OCI-LY7 (cell line): ENCODE results near the gene NUDT7. TPM values are rescaled to one million over a fixed set of nuclear protein-coding genes. Genes with fewer than 3 reads are reported as not detected.
A peak's percentile ranks its signal among the peaks of the same experiment; 100 is the strongest.

Experiments
- BruUV-seq: library from RNA; stranded (reverse); fragments of 400-500 nt; replicated peaks from 2 replicates; lab custom pipeline; 2021; lab: Mats Ljungman, UMichigan
- CTCF ChIA-PET: fragments of 300-600 bp; sonication (Branson Sonifier 250); formaldehyde crosslinking; loops from one replicate; lab custom pipeline; 2022; ENCODE audit warnings: antibody characterized with exemption; ENCODE audit not compliant: unreplicated experiment; lab: Charles Lee
- POLR2A ChIA-PET: fragments of 300-600 bp; sonication (Branson Sonifier 250); formaldehyde crosslinking; loops from one replicate; lab custom pipeline; 2022; ENCODE audit warnings: antibody characterized with exemption; lab: Charles Lee
- DNase-seq: peaks from one replicate; pipeline ENCODE4 v3.0.0-alpha.2; 2015; ENCODE audit warnings: low spot score
- H2AFZ ChIP-seq: fragments of 200-600 bp; sonication (generic), shearing (Covaris generic); 2 replicates; pipeline ENCODE4 v1.6.1; 2014; ENCODE audit warnings: mild to moderate bottlenecking, antibody characterized with exemption, low read length, moderate library complexity
- H3K27ac ChIP-seq: fragments of 200-600 bp; sonication (generic); 2 replicates; pipeline ENCODE4 v1.5.1; 2014; ENCODE audit warnings: mixed run types, low read depth, mild to moderate bottlenecking, moderate library complexity, low read length, inconsistent platforms; ENCODE audit not compliant: poor library complexity, severe bottlenecking
- H3K36me3 ChIP-seq: fragments of 200-600 bp; sonication (generic); 2 replicates; pipeline ENCODE4 v1.6.1; 2014; ENCODE audit warnings: mild to moderate bottlenecking, antibody characterized with exemption, low read length, moderate library complexity, mixed read lengths; ENCODE audit not compliant: insufficient read depth
- H3K4me1 ChIP-seq: fragments of 200-600 bp; sonication (generic); 2 replicates; pipeline ENCODE4 v1.5.1; 2014; ENCODE audit warnings: mild to moderate bottlenecking, low read length; ENCODE audit not compliant: insufficient read depth, poor library complexity, severe bottlenecking
- H3K4me2 ChIP-seq: fragments of 200-600 bp; sonication (generic); 2 replicates; pipeline ENCODE4 v1.6.1; 2014; ENCODE audit warnings: mild to moderate bottlenecking, low read length
- H3K4me3 ChIP-seq: fragments of 200-600 bp; sonication (generic); 2 replicates; pipeline ENCODE4 v1.5.1; 2014; ENCODE audit warnings: mild to moderate bottlenecking, low read depth, low read length; ENCODE audit not compliant: poor library complexity, severe bottlenecking
- H3K79me2 ChIP-seq: fragments of 200-600 bp; sonication (generic); 2 replicates; pipeline ENCODE4 v1.6.1; 2016; ENCODE audit warnings: low read depth, mild to moderate bottlenecking, low read length, moderate library complexity, mixed read lengths; ENCODE audit not compliant: insufficient read depth
- H3K9me2 ChIP-seq: fragments of 200-600 bp; sonication (generic); 2 replicates; pipeline ENCODE4 v1.6.1; 2016; ENCODE audit warnings: mild to moderate bottlenecking, low read length, mixed read lengths; ENCODE audit not compliant: insufficient read depth
- H3K9me3 ChIP-seq: fragments of 200-600 bp; sonication (generic); 2 replicates; pipeline ENCODE4 v1.6.1; 2014; ENCODE audit warnings: mild to moderate bottlenecking, mixed run types, low read length, mixed read lengths
- H4K20me1 ChIP-seq: fragments of 200-600 bp; sonication (generic); 2 replicates; pipeline ENCODE4 v1.6.1; 2014; ENCODE audit warnings: mild to moderate bottlenecking, antibody characterized with exemption, low read length, moderate library complexity, mixed read lengths; ENCODE audit not compliant: insufficient read depth
- EZH2phosphoT487 ChIP-seq: fragments of 200-600 bp; sonication (generic); IDR thresholded peaks from 2 replicates; pipeline ENCODE4 v1.6.1; 2018; ENCODE audit warnings: low read depth, borderline replicate concordance, mild to moderate bottlenecking, mixed run types, antibody characterized with exemption, low read length, moderate library complexity, mixed read lengths
- intact Hi-C: fragments of 100-400 bp; cut with micrococcal nuclease; formaldehyde crosslinking; loops from one replicate; pipeline ENCODE4 v1.10.0; 2022; ENCODE audit not compliant: unreplicated experiment
- total RNA-seq, 2 experiments: library from RNA; depleted of rRNA in 1 of 2; stranded (reverse); fragments of >200 nt in 1 of 2; shearing (Covaris generic) in 1 of 2; gene quantifications; 2 replicates each; pipeline ENCODE4 v1.2.3, GENCODE V29; 2014 to 2022
- TF ChIP-seq, protein P1 (sequence below): fragments of 200-600 bp; sonication (generic); conservative IDR thresholded peaks from 2 replicates; pipeline ENCODE4 v1.5.1; 2014; ENCODE audit warnings: mild to moderate bottlenecking, antibody characterized with exemption, low read length, moderate library complexity, mixed read lengths

Gene NUDT7
- total RNA-seq, 2 experiments from 2014 or later: 4.4 to 22.1 TPM

DNA sequence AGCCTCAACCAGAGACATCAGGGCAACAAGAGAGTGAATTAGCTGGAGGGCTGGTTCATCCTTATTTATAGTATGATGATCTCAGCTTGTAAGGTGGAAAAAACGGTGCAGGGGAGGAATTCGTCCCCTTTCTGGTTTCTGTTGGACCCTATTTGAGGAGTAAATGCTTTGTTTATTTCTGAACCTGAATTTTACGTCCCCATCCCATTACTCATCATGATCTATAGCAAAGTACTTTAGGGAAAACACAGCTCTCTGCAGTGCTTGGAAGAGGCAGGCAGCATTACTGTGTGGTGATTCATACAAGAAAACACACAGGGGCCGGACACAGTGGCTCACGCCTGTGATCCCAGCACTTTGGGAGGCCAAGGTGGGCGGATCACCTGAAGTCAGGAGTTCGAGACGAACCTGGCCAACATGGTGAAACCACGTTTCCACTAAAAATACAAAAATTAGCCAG lies 58.1 kb downstream of the NUDT7 start:
- Histone ChIP-seq H3K4me1 (no peaks in the 10 kb centered on the region), H3K4me2 (no peak overlapping the region), H3K79me2 (no peaks in the 10 kb centered on the region), H4K20me1 (no peaks in the 10 kb centered on the region), H3K4me3 (no peak overlapping the region), H3K36me3 (no peaks in the 10 kb centered on the region), H2AFZ (no peak overlapping the region), H3K9me3 (no peaks in the 10 kb centered on the region), H3K9me2 (no peaks in the 10 kb centered on the region), H3K27ac (no peak overlapping the region)
- TF ChIP-seq, protein P1, sequence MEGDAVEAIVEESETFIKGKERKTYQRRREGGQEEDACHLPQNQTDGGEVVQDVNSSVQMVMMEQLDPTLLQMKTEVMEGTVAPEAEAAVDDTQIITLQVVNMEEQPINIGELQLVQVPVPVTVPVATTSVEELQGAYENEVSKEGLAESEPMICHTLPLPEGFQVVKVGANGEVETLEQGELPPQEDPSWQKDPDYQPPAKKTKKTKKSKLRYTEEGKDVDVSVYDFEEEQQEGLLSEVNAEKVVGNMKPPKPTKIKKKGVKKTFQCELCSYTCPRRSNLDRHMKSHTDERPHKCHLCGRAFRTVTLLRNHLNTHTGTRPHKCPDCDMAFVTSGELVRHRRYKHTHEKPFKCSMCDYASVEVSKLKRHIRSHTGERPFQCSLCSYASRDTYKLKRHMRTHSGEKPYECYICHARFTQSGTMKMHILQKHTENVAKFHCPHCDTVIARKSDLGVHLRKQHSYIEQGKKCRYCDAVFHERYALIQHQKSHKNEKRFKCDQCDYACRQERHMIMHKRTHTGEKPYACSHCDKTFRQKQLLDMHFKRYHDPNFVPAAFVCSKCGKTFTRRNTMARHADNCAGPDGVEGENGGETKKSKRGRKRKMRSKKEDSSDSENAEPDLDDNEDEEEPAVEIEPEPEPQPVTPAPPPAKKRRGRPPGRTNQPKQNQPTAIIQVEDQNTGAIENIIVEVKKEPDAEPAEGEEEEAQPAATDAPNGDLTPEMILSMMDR: no peak
- TF ChIP-seq EZH2phosphoT487: no peak
- BruUV-seq: no TSS peak
- POLR2A ChIA-PET: no interaction called here
- intact Hi-C loops: no loop called here
- no peak for DNase-seq
- CTCF ChIA-PET: no interaction called here

DNA sequence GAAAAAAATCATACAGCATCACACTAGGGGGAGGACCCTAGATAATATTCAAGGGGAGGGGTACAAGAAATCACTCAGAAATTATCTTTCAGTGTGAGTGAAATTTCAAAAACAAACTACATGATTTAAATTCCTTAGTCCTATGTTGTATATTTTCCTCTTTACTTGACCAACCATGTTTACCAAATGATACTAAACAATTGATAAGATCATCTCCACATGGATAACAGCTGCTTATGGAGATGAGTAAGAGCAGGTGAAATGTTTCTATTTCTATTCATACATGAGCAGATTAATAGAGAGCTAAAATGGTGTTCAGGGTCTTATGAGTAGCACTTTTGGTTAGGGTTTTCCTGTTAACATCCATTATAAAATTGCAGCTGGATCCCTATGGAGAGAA lies 58.8 kb downstream of the NUDT7 start:
- Histone ChIP-seq H2AFZ (no peak overlapping the region), H3K79me2 (no peaks in the 10 kb centered on the region), H3K36me3 (no peaks in the 10 kb centered on the region), H4K20me1 (no peaks in the 10 kb centered on the region), H3K4me2 (no peak overlapping the region), H3K4me1 (no peaks in the 10 kb centered on the region), H3K27ac (no peak overlapping the region), H3K9me3 (no peaks in the 10 kb centered on the region), H3K4me3 (no peak overlapping the region), H3K9me2 (no peaks in the 10 kb centered on the region)
- TF ChIP-seq, protein P1: no peak
- TF ChIP-seq EZH2phosphoT487: no peak
- BruUV-seq: no TSS peak
- DNase-seq: no peak
- intact Hi-C loops: no loop called here
- ChIA-PET POLR2A (no interaction called here), CTCF (no interaction called here)

DNA sequence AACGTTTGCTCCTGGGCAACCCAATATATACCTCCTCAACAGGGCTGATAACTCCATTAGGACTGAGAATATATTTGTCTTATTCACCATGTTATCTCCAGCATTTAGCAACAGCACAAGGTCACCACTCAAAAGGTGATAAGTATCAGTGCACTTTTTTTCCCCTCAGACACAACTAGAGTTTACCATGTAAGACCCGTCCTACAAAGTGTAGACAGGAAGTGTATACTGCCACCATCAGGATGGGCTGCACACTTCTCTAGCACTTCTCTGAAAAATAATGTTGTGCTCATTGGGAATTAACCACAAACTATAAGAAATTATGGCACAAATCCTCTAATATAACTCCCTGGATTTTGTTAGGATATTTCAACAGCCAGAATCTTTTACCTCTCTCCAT lies 60.4 kb downstream of the NUDT7 start:
- Histone ChIP-seq H3K9me3 (no peaks in the 10 kb centered on the region), H4K20me1 (no peaks in the 10 kb centered on the region), H2AFZ (no peak overlapping the region), H3K36me3 (no peaks in the 10 kb centered on the region), H3K9me2 (no peaks in the 10 kb centered on the region), H3K4me2 (no peak overlapping the region), H3K4me1 (no peaks in the 10 kb centered on the region), H3K79me2 (no peaks in the 10 kb centered on the region), H3K4me3 (no peak overlapping the region), H3K27ac (no peak overlapping the region)
- BruUV-seq: no TSS peak
- intact Hi-C loops: loop anchor here (2.0 kb wide), 1 partner anchor 108 kb away; no protein-coding TSS in a partner anchor
- TF ChIP-seq, protein P1: peak; percentile 67
- no peak for TF ChIP-seq EZH2phosphoT487
- peak; percentile 3 for DNase-seq
- POLR2A ChIA-PET: no interaction called here
- CTCF ChIA-PET: interaction anchor here (0.5 kb wide), 1 partner anchor 220 kb away, joined by 3 read pairs; no protein-coding TSS in a partner anchor
